Measurements from ENCODE around the gene ITPR3.

- TF ChIP-seq, protein P1, sequence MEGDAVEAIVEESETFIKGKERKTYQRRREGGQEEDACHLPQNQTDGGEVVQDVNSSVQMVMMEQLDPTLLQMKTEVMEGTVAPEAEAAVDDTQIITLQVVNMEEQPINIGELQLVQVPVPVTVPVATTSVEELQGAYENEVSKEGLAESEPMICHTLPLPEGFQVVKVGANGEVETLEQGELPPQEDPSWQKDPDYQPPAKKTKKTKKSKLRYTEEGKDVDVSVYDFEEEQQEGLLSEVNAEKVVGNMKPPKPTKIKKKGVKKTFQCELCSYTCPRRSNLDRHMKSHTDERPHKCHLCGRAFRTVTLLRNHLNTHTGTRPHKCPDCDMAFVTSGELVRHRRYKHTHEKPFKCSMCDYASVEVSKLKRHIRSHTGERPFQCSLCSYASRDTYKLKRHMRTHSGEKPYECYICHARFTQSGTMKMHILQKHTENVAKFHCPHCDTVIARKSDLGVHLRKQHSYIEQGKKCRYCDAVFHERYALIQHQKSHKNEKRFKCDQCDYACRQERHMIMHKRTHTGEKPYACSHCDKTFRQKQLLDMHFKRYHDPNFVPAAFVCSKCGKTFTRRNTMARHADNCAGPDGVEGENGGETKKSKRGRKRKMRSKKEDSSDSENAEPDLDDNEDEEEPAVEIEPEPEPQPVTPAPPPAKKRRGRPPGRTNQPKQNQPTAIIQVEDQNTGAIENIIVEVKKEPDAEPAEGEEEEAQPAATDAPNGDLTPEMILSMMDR (IDR thresholded peaks at IDR 0.05): no peak
- TF ChIP-seq POLR2A (IDR thresholded peaks at IDR 0.05): no peak
Measured at GRCh38 chr6:33731751-33732282, 110.7 kb downstream of the ITPR3 start.

All from lower leg skin (tissue), 3 donors.